Measurements from ENCODE around the gene CCDC148. TPM values are rescaled to one million over a fixed set of nuclear protein-coding genes. Genes with fewer than 3 reads are reported as not detected.

The CCDC148 gene
- total and polyA plus RNA-seq, 2 donors (not counting 3 experiments of a cell fraction or from before 2014, with no cell fraction given): 0.04 to 0.69 TPM

DNA sequence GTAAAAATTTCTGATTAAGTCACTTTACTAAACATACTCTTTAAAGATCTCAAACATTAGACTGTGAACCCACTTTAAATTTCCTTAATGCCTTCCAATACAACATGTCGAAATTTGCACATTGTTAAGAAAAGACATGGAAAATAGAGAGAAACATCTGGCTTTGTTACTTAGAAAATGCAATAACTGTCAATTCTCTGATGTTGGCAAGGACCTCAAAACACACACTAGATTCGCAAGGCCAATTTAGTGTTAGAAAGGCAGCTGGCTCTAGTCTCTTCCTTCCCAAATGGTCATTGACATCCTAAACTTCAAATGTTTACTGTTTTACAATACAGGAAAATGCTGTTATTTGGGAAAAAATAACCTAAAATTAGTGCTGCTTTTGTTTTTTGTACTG is 244.3 kb downstream of the CCDC148 start:
- Histone ChIP-seq H3K4me1 (ENCODE audit: control insufficient read depth, extremely low read depth, insufficient read depth, low read length) (peaks cover 8% of the 10 kb centered on the region), H3K9me1 (replicated peaks; ENCODE audit: control insufficient read depth, extremely low read depth, insufficient read depth, low read length) (no peaks in the 10 kb centered on the region), H3K36me3 (ENCODE audit: control insufficient read depth in 2 of 2, extremely low read depth in 1 of 2, insufficient read depth in 2 of 2, low read length in 2 of 2) (no peaks in the 10 kb centered on the region), H3K27ac (ENCODE audit: insufficient read depth, low read depth, low read length) (no peak overlapping the region), H3K4me3 (replicated peaks in 1 of 3; ENCODE audit: insufficient read depth in 1 of 3, low read depth in 1 of 3, low read length in 3 of 3) (no peak overlapping the region), H2AFZ (ENCODE audit: low read depth, low read length) (no peak overlapping the region), H3K79me2 (ENCODE audit: control insufficient read depth, insufficient read depth, low read length) (no peaks in the 10 kb centered on the region), H3K9me3 (replicated peaks; ENCODE audit: control insufficient read depth, insufficient read depth, low read length) (no peaks in the 10 kb centered on the region), H3K27me3 (ENCODE audit: control insufficient read depth in 2 of 2, insufficient read depth in 2 of 2, low read length in 2 of 2) (peaks cover 0 to 2% of the 10 kb centered on the region in 2 experiments), H4K20me1 (replicated peaks; ENCODE audit: control insufficient read depth, extremely low read depth, insufficient read depth, low read length) (no peaks in the 10 kb centered on the region), H3K4me2 (ENCODE audit: insufficient read depth, low read length) (no peak overlapping the region), H3K9ac (replicated peaks; ENCODE audit: extremely low read depth, insufficient read depth, low read length) (no peak overlapping the region)
- CTCF ChIA-PET: no interaction called here
- POLR2A ChIA-PET: no interaction called here
- intact Hi-C loops (cut with micrococcal nuclease) (loop anchor here (5.0 kb wide), 1 partner anchor 245 kb away; the partner anchor contains the start of genes CCDC148 and PKP4), dilution Hi-C loops (cut with MboI; ENCODE audit: extremely low pct_ligation_motif_present, low sequenced_read_pairs) (no loop called here)
- FAIRE-seq (no peak), DNase-seq (ENCODE audit: low read depth, low spot score) (no peak)
- no TSS peak for BruUV-seq (replicated peaks)
- TF ChIP-seq POLR2A (IDR thresholded peaks at IDR 0.05; ENCODE audit: low read depth, low read length): no peak
- TF ChIP-seq EZH2 (IDR thresholded peaks at IDR 0.05; ENCODE audit: borderline replicate concordance, low read depth, low read length, severe bottlenecking): no peak
- TF ChIP-seq POLR2AphosphoS5 (IDR thresholded peaks at IDR 0.05; ENCODE audit: insufficient read depth, low read depth, low read length): no peak
- TF ChIP-seq JUN (IDR thresholded peaks at IDR 0.05; ENCODE audit: borderline replicate concordance, insufficient read depth, insufficient read length, low read depth): no peak
- TF ChIP-seq MYC (IDR thresholded peaks at IDR 0.05; ENCODE audit: low read depth, low read length): no peak
- TF ChIP-seq, protein P1, sequence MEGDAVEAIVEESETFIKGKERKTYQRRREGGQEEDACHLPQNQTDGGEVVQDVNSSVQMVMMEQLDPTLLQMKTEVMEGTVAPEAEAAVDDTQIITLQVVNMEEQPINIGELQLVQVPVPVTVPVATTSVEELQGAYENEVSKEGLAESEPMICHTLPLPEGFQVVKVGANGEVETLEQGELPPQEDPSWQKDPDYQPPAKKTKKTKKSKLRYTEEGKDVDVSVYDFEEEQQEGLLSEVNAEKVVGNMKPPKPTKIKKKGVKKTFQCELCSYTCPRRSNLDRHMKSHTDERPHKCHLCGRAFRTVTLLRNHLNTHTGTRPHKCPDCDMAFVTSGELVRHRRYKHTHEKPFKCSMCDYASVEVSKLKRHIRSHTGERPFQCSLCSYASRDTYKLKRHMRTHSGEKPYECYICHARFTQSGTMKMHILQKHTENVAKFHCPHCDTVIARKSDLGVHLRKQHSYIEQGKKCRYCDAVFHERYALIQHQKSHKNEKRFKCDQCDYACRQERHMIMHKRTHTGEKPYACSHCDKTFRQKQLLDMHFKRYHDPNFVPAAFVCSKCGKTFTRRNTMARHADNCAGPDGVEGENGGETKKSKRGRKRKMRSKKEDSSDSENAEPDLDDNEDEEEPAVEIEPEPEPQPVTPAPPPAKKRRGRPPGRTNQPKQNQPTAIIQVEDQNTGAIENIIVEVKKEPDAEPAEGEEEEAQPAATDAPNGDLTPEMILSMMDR (IDR thresholded peaks at IDR 0.05; ENCODE audit: extremely low read depth in 1 of 2, insufficient read depth in 1 of 2, low read depth in 1 of 2, low read length in 2 of 2): no peak
- TF ChIP-seq, protein P2, sequence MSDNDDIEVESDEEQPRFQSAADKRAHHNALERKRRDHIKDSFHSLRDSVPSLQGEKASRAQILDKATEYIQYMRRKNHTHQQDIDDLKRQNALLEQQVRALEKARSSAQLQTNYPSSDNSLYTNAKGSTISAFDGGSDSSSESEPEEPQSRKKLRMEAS (IDR thresholded peaks at IDR 0.05; ENCODE audit: insufficient read depth, insufficient read length): no peak
- TF ChIP-seq GATA2 (IDR thresholded peaks at IDR 0.05; ENCODE audit: insufficient read depth, insufficient read length, low read depth, low read length): no peak
- no peak for TF ChIP-seq FOS (IDR thresholded peaks at IDR 0.05; ENCODE audit: borderline replicate concordance, insufficient read depth, low read length)

Data from endothelial cell of umbilical vein (primary cell).